Adipocyte (in vitro differentiated cells): Measurements from ENCODE around the gene MTUS2.

Experiments used
- DNase-seq: peaks from one replicate; pipeline ENCODE4 v3.0.0-alpha.2; 2015; ENCODE audit warnings: low read depth
- H3K27me3 ChIP-seq: replicated peaks from 2 replicates; pipeline ENCODE4 v1.7.0; 2013; ENCODE audit warnings: mild to moderate bottlenecking, low read length, moderate library complexity; ENCODE audit not compliant: control insufficient read depth, insufficient read depth
- H3K36me3 ChIP-seq: 2 replicates; pipeline ENCODE4 v1.7.0; 2013; ENCODE audit warnings: low read length, mild to moderate bottlenecking, moderate library complexity; ENCODE audit not compliant: control insufficient read depth, insufficient read depth, severe bottlenecking
- H3K4me1 ChIP-seq: 2 replicates; pipeline ENCODE4 v1.7.0; 2013; ENCODE audit warnings: mild to moderate bottlenecking, low read length, moderate library complexity; ENCODE audit not compliant: control insufficient read depth, insufficient read depth
- H3K4me3 ChIP-seq: 2 replicates; pipeline ENCODE4 v1.7.0; 2013; ENCODE audit warnings: mild to moderate bottlenecking, low read length, moderate library complexity
- H3K9ac ChIP-seq: 2 replicates; pipeline ENCODE4 v1.7.0; 2013; ENCODE audit warnings: mild to moderate bottlenecking, low read length, moderate library complexity
- H3K9me3 ChIP-seq: 2 replicates; pipeline ENCODE4 v1.7.0; 2013; ENCODE audit warnings: mild to moderate bottlenecking, low read length, moderate library complexity; ENCODE audit not compliant: control insufficient read depth

Gene MTUS2

GRCh38 chr13:28991764-28992163, 171.6 kb downstream of the MTUS2 start:
- H3K4me3 ChIP-seq: no peak overlapping the region
- H3K4me1 ChIP-seq: no peaks in the 10 kb centered on the region
- no peaks in the 10 kb centered on the region for H3K36me3 ChIP-seq
- H3K9ac ChIP-seq: no peak overlapping the region
- no peak for DNase-seq
- H3K9me3 ChIP-seq: no peaks in the 10 kb centered on the region
- no peaks in the 10 kb centered on the region for H3K27me3 ChIP-seq

GRCh38 chr13:29000826-29001225, 180.7 kb downstream of the MTUS2 start:
- Histone ChIP-seq H3K9ac (no peak overlapping the region), H3K36me3 (no peaks in the 10 kb centered on the region), H3K4me3 (no peak overlapping the region), H3K27me3 (no peaks in the 10 kb centered on the region), H3K4me1 (no peaks in the 10 kb centered on the region), H3K9me3 (no peaks in the 10 kb centered on the region)
- DNase-seq: no peak

DNA sequence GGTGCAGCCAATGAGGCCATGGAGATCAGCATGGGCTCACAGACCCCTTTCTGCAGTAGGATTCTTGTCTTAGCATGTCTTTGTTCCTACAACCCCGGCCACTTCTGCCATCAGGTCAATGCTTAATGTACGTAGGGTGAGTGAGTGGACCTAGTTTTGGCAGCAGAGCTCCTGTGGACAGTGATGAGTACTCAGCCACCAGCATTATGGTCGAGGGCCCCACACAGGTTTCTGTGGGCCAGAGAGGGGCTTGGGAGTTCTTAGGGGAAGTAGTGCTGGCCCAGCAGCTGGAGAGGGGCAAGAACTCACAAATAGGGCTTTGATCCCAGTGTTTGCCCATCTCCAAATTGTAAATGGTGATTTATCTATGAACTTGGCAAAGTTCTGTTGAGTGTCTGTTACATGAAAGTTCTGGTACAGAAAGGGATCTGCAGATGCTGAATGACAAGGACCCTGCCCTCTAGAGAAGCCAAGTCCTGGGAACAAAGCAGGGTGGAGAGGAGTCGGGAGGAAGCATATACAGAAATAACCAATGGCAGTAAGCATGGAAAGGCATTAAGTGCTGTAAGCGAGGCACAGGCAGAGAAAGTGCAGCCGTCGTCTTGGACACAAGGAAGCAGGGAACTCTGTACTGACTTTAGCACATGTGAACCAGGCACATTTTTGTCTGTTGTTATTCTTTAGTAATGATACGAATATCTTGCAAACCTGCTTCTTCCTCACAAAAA, 185.1 kb downstream of the MTUS2 start:
- Histone ChIP-seq H3K9ac (no peak overlapping the region), H3K36me3 (no peaks in the 10 kb centered on the region), H3K4me3 (no peak overlapping the region), H3K9me3 (no peaks in the 10 kb centered on the region), H3K4me1 (no peaks in the 10 kb centered on the region), H3K27me3 (no peaks in the 10 kb centered on the region)
- DNase-seq: no peak

GRCh38 chr13:29005763-29006120, 185.6 kb downstream of the MTUS2 start:
- Histone ChIP-seq H3K27me3 (no peaks in the 10 kb centered on the region), H3K9me3 (no peaks in the 10 kb centered on the region), H3K9ac (no peak overlapping the region)

DNA sequence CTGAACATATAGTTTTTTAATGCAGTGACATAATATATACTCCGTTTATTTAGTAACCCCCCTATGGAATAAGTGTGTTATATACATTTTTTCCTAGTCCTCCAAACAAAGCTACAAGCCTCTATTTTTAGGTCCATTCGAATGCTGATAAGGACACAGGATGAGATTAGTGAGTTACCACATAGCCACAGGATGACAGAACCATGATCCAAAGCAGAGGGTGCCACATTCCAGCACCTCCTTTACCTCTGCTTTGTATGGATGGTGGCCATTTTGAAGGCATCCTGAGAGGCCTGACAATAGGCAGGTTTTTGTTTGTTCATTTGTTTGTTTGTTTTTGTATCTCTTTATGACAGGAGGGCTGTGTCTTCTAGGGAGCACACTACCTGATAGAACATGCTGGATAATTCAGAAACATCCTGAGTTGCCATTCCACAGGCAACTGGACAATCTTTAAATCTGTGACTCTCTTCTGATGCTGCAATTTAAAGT, 186.3 kb downstream of the MTUS2 start:
- Histone ChIP-seq H3K4me1 (no peaks in the 10 kb centered on the region), H3K36me3 (no peaks in the 10 kb centered on the region), H3K9me3 (no peaks in the 10 kb centered on the region), H3K4me3 (no peak overlapping the region), H3K27me3 (no peaks in the 10 kb centered on the region), H3K9ac (no peak overlapping the region)
- no peak for DNase-seq

More at GRCh38 chr13:29005763-29006120, 185.6 kb downstream of the MTUS2 start:
- DNase-seq: peak; percentile 4
- H3K4me3 ChIP-seq: no peak overlapping the region
- H3K36me3 ChIP-seq: no peaks in the 10 kb centered on the region
- no peaks in the 10 kb centered on the region for H3K4me1 ChIP-seq

GRCh38 chr13:29008296-29008695, 188.2 kb downstream of the MTUS2 start:
- Histone ChIP-seq H3K4me1 (no peaks in the 10 kb centered on the region), H3K36me3 (no peaks in the 10 kb centered on the region), H3K4me3 (no peak overlapping the region), H3K9me3 (no peaks in the 10 kb centered on the region), H3K27me3 (no peaks in the 10 kb centered on the region), H3K9ac (no peak overlapping the region)
- no peak for DNase-seq

DNA sequence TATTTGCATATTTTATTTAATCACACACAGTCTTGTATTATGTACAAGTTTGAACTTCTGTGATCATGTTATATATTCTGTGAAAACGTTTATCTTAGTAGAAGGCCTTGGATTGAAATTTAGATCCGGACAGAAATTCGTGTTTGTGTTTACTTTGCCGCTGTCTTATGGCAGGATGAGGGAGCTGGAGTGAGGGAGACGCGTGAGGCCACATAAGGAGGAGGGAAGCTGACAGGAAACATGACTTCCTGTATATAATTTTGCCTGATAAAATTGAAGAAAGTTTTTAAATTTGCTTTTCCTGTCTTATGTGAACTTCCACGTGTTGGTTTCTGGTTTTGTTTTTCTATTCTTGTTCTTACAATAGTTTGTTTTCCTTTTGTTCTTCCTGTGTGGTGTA, 200.2 kb downstream of the MTUS2 start:
- Histone ChIP-seq H3K36me3 (no peaks in the 10 kb centered on the region), H3K4me1 (no peaks in the 10 kb centered on the region), H3K27me3 (no peaks in the 10 kb centered on the region), H3K9ac (no peak overlapping the region), H3K4me3 (no peak overlapping the region), H3K9me3 (peaks cover 4% of the 10 kb centered on the region)
- no peak for DNase-seq

GRCh38 chr13:29021311-29021710, 201.2 kb downstream of the MTUS2 start:
- no peaks in the 10 kb centered on the region for H3K4me1 ChIP-seq
- H3K9me3 ChIP-seq: peaks cover 7% of the 10 kb centered on the region
- no peaks in the 10 kb centered on the region for H3K27me3 ChIP-seq
- no peak overlapping the region for H3K9ac ChIP-seq
- no peak for DNase-seq
- no peaks in the 10 kb centered on the region for H3K36me3 ChIP-seq
- H3K4me3 ChIP-seq: no peak overlapping the region

- H3K36me3 ChIP-seq: no peaks in the 10 kb centered on the region
- H3K27me3 ChIP-seq: no peaks in the 10 kb centered on the region
- H3K9ac ChIP-seq: no peak overlapping the region
- DNase-seq: no peak
- H3K4me1 ChIP-seq: no peaks in the 10 kb centered on the region
- no peak overlapping the region for H3K4me3 ChIP-seq
- H3K9me3 ChIP-seq: peaks cover 7% of the 10 kb centered on the region
These were observed 201.6 kb downstream of the MTUS2 start for GRCh38 chr13:29021717-29022116.

DNA sequence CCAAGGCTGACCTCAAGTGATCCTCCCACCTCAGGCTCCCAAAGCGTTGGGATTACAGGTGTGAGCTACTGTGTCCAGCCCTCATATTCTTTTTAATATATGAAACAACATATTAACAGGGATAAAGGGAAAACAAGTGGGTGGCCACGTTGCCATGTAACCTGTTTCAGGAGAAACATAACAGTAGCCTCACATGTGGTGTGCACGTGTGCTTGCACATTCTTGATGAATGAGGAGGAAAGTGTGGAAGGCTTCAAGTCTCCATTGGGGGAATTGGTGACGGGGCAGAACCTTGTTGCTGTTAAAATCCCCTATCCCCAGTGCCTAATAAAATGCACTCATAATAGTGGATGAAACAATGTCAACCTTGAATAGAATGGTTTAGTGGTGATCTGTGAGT, 202.3 kb downstream of the MTUS2 start:
- H3K9me3 ChIP-seq: peaks cover 7% of the 10 kb centered on the region
- no peak overlapping the region for H3K9ac ChIP-seq
- no peaks in the 10 kb centered on the region for H3K4me1 ChIP-seq
- DNase-seq: no peak
- H3K27me3 ChIP-seq: no peaks in the 10 kb centered on the region
- no peaks in the 10 kb centered on the region for H3K36me3 ChIP-seq
- H3K4me3 ChIP-seq: no peak overlapping the region

GRCh38 chr13:29022968-29023367, 202.8 kb downstream of the MTUS2 start:
- Histone ChIP-seq H3K4me3 (no peak overlapping the region), H3K9me3 (peaks cover 7% of the 10 kb centered on the region), H3K36me3 (no peaks in the 10 kb centered on the region), H3K9ac (no peak overlapping the region), H3K27me3 (no peaks in the 10 kb centered on the region), H3K4me1 (no peaks in the 10 kb centered on the region)
- DNase-seq: no peak

DNA sequence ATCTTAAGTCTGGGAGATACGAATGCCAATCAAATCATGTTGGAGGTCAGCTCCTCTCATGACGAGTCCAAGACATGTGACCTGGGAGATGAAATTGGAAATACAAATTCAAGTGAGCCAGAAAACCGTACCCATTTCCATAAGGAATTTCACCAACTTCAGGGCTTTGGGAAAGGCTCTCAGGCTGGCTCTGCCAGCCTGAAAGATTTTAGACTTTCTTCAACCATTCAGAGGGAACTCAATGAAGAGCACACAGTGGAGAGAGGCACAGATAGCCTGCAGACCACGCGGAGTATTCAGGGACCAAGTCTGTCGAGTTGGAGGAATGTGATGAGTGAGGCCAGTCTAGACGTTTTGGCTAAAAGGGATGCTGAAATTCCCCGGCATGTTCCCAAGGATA, 204.6 kb downstream of the MTUS2 start:
- DNase-seq: no peak
- Histone ChIP-seq H3K36me3 (no peaks in the 10 kb centered on the region), H3K4me1 (no peaks in the 10 kb centered on the region), H3K4me3 (no peak overlapping the region), H3K9ac (no peak overlapping the region), H3K9me3 (peaks cover 7% of the 10 kb centered on the region), H3K27me3 (no peaks in the 10 kb centered on the region)
